Hippocampal formation (tissue), 2 donors: ENCODE data around the gene GNAO1.

Experiments
- DNase-seq, 2 donors: peaks; one replicate each; lab custom pipeline; 2025; lab: John Stamatoyannopoulos, UW

Gene GNAO1

GRCh38 chr16:56238188-56238587, 46.9 kb downstream of the GNAO1 start:
- no peak for DNase-seq

GRCh38 chr16:56241596-56241995, 50.3 kb downstream of the GNAO1 start:
- DNase-seq, result no peak

GRCh38 chr16:56242740-56243139, 51.5 kb downstream of the GNAO1 start:
- no peak for DNase-seq

- no peak for DNase-seq
Measured at GRCh38 chr16:56244612-56245011, 53.3 kb downstream of the GNAO1 start.

- no peak for DNase-seq
Measured at GRCh38 chr16:56245197-56245596, 53.9 kb downstream of the GNAO1 start.

- DNase-seq, result peak; percentile 76 to 92
Measured at GRCh38 chr16:56246051-56246817, 54.9 kb downstream of the GNAO1 start.

- no peak for DNase-seq
Measured at GRCh38 chr16:56247018-56247417, 55.7 kb downstream of the GNAO1 start.

GRCh38 chr16:56247808-56248207, 56.5 kb downstream of the GNAO1 start:
- DNase-seq, result no peak

GRCh38 chr16:56252835-56253234, 61.5 kb downstream of the GNAO1 start:
- no peak for DNase-seq

GRCh38 chr16:56255904-56256303, 64.6 kb downstream of the GNAO1 start:
- DNase-seq, result no peak

GRCh38 chr16:56257239-56257638, 66.0 kb downstream of the GNAO1 start:
- DNase-seq, result no peak

GRCh38 chr16:56257666-56258342, 66.5 kb downstream of the GNAO1 start:
- DNase-seq, result no peak

GRCh38 chr16:56258508-56259424, 67.5 kb downstream of the GNAO1 start:
- peak; percentile 71 to 79 for DNase-seq

GRCh38 chr16:56259425-56259779, 68.1 kb downstream of the GNAO1 start:
- DNase-seq, result no peak

- no peak for DNase-seq
Measured at GRCh38 chr16:56260378-56261160, 69.3 kb downstream of the GNAO1 start.

GRCh38 chr16:56261656-56262055, 70.4 kb downstream of the GNAO1 start:
- DNase-seq, result no peak

GRCh38 chr16:56262148-56262547, 70.9 kb downstream of the GNAO1 start:
- DNase-seq, result no peak

- no peak for DNase-seq
Measured at GRCh38 chr16:56262551-56263245, 71.4 kb downstream of the GNAO1 start.

GRCh38 chr16:56263711-56264608, 72.7 kb downstream of the GNAO1 start:
- peak; percentile 80 to 87 for DNase-seq

- DNase-seq, result no peak
Measured at GRCh38 chr16:56264609-56264972, 73.3 kb downstream of the GNAO1 start.
